ENCODE results near the gene OTOG.
"Not testable (repeated sequence)": the region's sequence is repeated elsewhere in the genome, so short reads cannot be mapped to it uniquely, and the experiment has no call there.

Gene OTOG

DNA sequence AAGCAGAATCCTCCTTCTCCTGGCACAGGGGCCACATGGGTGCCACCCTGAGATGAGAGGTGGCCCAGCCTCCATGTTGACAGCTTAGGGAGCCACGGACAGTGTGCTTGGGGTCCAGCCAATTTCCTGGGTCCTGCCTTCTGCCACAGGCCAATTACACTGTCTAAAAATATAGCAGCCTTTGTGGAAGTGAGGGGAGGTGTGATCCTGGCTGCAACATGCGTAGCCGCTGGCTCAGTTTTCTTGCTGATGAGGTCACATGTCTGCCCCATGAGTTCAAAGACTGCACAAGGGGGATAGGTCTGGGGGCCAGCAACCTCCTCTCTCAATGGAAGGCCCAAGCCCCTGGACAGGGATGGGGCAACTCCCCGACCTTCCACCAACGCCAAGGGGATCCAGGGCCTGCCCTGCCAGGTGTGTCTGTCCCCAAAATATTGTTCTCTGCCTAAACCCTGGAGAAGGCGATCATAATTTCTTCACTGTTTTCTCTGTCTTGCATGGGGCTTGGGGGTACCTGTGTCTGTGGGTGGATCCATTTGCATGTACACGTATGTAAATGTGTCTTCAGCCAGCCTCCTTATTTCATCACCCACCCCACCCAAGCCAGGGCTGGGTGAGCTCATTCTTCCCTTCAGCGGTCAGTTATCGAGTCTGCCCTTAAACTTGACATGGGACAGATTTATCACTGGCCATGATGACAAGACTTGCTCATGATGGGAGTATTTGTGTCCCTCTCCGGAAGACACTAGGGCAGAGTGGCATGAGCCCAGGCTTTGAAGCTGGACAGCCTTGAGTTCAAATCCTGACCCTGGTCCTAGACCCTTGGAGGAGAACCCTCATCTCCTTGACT, 59.4 kb downstream of the OTOG start:
- no peak for DNase-seq (ENCODE audit: low read depth)

GRCh38 chr11:17607083-17607429, 60.0 kb downstream of the OTOG start:
- no peak for DNase-seq (ENCODE audit: low read depth)

- no peak for DNase-seq (ENCODE audit: low read depth)
Measured at GRCh38 chr11:17607591-17608570, 60.8 kb downstream of the OTOG start.

- DNase-seq (ENCODE audit: low read depth), result no peak
Measured at GRCh38 chr11:17608821-17609220, 61.8 kb downstream of the OTOG start.

GRCh38 chr11:17609291-17610084, 62.4 kb downstream of the OTOG start:
- DNase-seq (ENCODE audit: low read depth), result no peak

DNA sequence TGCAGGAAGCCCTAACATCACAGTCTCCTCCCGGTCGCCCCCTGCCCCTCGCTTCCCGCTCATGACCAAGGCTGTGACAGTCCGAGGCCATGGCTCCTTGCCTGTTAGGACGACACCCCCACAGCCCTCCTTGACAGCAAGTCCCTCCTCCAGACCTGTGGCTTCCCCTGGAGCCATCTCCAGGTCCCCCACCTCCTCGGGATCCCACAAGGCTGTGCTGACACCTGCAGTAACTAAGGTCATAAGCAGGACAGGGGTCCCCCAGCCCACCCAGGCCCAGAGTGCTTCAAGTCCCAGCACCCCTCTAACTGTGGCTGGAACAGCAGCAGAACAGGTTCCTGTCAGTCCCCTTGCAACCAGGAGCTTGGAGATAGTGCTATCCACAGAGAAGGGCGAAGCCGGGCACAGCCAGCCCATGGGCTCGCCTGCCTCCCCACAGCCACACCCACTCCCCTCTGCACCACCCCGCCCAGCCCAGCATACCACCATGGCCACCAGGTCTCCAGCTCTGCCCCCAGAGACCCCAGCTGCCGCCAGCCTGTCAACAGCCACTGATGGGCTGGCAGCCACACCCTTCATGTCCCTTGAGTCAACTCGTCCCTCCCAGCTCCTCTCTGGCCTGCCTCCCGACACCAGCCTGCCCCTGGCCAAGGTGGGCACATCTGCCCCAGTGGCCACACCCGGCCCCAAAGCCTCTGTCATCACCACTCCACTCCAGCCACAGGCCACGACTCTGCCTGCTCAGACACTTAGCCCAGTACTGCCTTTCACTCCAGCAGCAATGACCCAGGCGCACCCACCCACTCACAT, 63.2 kb downstream of the OTOG start:
- no peak for DNase-seq (ENCODE audit: low read depth)

GRCh38 chr11:17611049-17611448, 64.0 kb downstream of the OTOG start:
- no peak for DNase-seq (ENCODE audit: low read depth)

GRCh38 chr11:17611503-17612220, 64.6 kb downstream of the OTOG start:
- no peak for DNase-seq (ENCODE audit: low read depth)

DNA sequence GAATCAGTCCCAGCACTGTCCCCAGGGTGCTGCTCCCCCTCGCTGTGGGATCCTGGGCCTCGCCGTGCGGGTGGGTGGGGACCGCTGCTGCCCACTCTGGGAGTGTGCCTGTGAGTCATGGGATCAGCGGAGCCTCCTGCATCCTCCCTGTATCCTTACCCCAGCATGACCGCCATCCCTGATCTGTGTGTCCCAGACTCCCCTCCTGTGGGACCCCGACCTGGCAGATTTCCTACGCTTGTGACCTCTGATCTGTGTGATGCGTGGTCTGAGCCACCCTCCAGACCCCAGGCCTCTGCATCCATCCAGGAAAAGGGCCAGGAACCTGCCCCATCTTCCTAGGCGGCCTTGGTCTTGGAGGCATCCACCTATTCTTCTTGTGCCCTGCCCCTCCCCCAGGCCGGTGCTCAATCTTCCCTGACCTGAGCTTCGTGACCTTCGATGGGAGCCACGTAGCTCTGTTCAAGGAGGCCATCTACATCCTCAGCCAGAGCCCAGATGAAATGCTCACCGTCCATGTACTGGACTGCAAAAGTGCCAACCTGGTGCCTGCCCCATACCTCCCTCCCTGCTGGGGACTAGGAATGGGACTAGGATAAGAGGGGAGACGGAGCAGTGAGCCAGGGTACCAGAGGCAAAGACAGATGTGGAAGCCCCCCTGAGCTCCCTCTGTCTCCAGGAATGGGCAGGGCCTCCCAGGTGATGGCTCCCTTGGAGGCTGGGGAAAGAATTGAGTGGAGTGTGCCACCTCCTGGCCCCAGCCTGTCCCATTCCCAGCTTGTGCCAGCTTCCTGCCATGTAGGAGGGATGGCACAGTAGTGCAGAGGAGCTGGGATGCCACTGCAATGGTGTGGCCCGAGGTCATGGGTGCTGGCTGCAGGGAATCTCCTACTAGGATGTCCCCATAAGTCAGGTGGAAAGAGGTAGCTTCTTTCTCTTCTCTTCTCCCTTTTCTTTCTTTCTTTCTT, 65.4 kb downstream of the OTOG start:
- no peak for DNase-seq (ENCODE audit: low read depth)

DNA sequence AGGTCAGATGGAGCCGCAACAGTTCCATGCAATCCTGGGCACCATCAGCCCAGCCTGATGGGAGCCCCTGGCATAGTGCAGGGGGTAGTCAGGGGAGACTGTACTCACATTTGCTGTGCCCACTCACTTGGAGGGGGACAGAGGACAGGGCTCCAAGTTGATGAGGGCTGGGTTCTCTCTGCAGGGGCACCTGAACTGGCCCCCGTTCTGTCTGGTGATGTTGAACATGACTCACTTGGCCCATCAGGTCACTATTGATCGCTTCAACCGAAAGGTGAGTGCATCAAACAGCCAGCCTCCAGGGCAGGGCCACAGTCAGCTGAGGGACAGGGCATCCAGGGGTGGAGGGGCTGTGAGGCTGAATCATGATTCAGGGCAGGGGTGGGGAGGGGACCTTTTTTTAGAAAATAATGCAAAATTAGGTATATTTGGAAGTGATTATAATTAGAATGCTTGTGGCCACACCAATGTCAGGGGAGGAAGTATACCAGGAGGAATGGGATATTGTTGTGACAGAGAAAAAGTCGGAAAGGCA, 66.4 kb downstream of the OTOG start:
- DNase-seq (ENCODE audit: low read depth), result no peak

DNA sequence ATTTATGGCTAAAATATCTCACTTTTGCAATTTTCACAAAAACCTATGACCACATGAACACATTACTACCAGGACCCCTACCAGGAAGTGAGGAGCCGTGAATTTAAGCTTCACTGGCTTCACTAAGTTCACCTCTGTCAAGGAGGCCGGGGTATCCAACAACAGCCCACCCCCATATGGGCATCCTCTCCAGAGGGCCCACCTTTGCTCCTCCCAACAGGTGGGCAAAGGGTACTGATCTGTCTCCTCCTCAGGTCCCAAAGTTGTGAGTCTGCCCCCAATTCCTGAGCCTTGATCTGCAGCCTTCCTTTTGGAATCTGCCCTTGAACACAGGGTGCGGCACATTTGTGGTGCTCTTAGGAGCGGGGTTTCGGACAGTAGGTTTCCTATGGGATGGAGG, 66.9 kb downstream of the OTOG start:
- no peak for DNase-seq (ENCODE audit: low read depth)

GRCh38 chr11:17622711-17623110, 75.7 kb downstream of the OTOG start:
- DNase-seq (ENCODE audit: low read depth), result not testable (repeated sequence)

DNA sequence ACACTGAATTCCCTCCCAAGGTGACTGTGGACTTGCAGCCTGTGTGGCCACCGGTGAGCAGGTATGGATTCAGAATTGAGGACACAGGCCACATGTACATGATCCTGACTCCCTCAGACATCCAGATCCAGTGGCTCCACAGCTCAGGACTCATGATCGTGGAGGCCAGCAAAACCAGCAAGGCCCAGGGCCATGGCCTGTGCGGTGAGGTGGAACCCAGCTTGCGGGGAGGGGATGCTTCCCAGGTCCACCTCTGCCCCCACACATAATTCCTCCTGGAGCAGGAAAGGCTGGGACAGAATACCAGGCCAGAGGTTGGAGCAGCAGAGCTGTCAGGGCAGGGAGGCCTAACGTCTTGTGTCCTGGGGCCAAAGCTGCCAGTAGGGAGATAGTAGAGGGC, 82.1 kb downstream of the OTOG start:
- no peak for DNase-seq (ENCODE audit: low read depth)

GRCh38 chr11:17630936-17631335, 83.9 kb downstream of the OTOG start:
- no peak for DNase-seq (ENCODE audit: low read depth)

DNA sequence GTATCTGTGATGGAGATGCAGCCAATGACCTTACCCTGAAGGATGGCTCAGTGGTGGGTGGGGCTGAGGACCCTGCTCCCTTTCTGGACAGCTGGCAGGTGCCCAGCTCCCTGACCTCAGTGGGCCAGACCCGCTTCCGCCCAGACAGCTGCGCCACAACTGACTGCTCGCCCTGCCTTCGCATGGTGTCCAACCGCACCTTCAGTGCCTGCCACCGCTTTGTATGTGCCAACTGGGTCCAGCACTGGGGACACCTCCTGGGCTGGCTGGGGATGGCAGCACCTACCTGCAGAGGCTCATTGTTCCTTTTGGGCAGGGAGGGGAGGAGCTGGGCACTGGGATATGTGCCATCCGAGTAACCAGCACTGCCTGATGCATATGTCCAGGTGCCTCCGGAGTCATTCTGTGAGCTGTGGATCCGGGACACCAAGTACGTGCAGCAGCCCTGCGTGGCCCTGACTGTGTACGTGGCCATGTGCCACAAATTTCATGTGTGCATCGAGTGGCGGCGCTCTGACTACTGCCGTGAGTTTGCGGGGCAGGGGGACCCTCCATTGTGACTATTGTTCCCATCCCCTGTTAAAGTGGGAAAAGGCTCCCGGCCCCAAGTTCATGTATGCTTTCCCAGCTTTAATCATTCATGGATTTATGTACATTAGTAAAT, 84.8 kb downstream of the OTOG start:
- no peak for DNase-seq (ENCODE audit: low read depth)

DNA sequence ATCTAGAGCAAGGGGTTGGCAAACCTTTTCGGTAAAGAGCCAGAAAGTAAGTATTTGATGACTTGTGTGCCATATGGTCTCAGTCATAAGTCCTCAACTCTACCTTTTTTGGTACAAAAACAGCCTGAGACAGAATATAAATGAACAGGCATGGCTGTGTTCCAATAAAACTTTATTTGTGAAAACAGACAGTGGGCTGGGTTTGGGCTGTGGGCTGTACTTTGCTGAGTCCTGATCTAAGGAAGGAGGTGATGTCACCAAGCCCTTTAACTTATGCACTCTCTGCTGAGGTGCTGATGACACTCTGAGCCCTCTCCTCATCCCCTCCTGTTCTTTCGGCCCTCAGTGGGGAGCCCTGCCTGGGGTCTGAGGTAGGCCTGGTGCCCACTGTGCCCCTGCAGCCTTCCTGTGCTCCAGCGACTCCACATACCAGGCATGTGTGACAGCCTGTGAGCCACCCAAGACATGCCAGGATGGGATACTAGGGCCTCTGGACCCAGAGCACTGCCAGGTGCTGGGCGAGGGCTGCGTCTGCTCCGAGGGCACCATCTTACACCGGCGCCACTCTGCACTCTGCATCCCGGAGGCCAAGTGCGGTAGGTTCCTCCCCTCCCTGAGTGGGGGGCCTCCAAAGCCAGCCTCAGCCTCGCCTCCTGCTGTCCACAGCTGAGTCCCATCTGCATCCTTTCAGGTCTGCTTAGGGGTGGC, 86.4 kb downstream of the OTOG start:
- DNase-seq (ENCODE audit: low read depth), result no peak

- DNase-seq (ENCODE audit: low read depth), result no peak
Measured at GRCh38 chr11:17633987-17634775, 87.1 kb downstream of the OTOG start.

Data from activated gamma-delta T cell treated with anti-CD3 and anti-CD28 coated beads, Interleukin-2, amount 50 U/mL, for 16 hours (primary cell).